Right renal cortex interstitium (tissue), 3 donors: ENCODE results near the gene MUC6. TPM values are rescaled to one million over a fixed set of nuclear protein-coding genes. Genes with fewer than 3 reads are reported as not detected.

ENCODE experiments used
- DNase-seq, 3 donors: peaks; one replicate each; pipeline ENCODE4 v3.0.0-alpha.2; 2013; ENCODE audit warnings: low read depth in 3 of 3, low spot score in 2 of 3
- polyA plus RNA-seq, 3 donors: library from polyadenylated mRNA; unstranded; fragments of 120-200 nt; gene quantifications; one replicate each; pipeline ENCODE4 v1.2.1, GENCODE V29; 2013; ENCODE audit not compliant: insufficient read length in 3 of 3

Gene MUC6
- polyA plus RNA-seq, 3 donors = 10.6 to 17.8 (median 14.3) TPM

GRCh38 chr11:1009991-1010390 is 26.5 kb downstream of the MUC6 start:
- no peak for DNase-seq

DNA sequence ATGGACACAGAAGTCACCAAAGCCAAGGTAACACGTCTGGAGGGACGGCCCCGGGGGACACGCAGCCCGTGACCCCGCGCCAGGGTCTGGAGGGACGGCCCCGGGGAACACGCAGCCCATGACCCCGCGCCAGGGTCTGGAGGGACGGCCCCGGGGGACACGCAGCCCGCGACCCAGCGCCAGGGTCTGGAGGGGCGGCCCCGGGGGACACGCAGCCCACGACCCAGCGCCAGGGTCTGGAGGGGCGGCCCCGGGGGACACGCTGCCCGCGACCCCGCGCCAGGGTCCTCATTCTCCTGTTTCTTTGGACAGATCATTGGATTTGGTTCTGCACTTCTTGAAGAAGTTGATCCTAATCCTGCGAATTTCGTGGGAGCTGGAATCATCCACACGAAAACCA is 27.1 kb downstream of the MUC6 start:
- no peak for DNase-seq

DNA sequence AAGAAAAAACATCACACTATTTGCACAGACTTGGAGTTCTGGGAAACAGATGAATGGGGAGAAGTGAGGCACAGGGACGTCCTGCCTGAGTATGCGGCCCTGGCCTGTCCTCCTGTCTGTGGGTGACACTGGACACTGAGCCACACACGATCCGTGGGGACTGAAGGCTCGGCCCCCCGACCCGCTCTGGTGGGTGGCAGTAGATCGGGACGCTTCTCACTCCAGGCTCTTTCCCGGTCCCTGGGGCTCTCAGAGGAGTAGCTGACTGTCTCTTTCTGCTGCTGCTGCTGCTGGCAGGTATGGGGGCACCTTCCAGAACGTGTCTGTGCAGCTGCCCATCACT is 27.7 kb downstream of the MUC6 start:
- no peak for DNase-seq

DNA sequence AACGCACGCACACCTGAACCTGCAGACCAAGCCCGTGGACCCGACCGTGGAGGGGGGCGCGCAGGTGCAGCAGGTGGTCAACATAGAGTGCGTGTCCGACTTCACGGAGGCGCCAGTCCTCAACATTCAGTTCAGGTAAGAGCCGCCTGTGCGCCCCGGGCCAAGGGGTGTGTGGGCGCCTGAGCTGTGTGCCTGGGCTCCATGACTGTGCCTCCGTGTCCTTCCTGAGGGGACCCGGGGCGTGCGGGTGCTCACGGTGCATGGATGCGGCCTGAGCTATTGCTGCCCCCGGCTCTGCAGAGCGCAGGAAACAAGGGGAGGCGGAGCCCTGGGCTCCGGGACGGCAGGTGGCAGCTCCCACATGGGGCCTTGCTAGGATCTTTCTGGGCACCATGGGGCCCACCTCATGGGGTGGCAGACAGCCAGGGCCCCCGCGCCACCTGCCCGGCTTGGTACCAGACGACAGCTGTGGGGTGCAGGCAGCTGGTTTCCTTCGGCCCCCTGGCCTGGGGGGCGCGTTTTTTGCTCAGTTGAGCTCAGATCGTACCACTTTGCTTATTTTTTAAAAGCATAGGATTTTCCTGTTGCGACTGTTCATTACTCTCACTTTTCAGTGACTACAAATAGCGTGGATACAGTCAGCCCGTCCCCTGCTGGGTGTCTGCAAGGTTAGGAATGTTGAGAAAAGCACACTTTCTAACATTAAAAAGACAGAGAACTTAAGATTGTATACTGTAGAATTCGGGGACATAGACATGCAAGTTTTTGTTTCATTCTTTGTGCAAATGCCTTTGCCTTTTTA is 28.3 kb downstream of the MUC6 start:
- DNase-seq = no peak

DNA sequence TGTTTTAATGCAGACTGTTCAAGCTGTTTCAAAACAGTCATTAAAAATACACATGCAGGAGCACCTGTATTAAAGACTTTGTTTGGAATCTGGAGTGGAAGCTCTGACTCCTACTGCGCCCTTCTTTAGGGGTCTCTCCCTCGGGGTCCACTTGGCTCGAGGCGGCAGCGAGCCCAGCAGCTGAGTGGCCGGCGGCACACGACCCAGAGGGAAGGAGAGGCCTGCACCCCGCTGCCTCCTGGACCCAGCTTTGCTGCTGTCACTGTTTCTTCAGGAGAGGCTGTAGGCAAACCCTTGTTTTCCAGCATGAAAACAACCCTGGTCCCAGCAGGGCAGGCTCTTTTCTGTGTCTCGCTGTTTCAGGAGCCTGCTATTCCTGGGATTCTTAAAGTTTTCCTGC is 29.2 kb downstream of the MUC6 start:
- DNase-seq = no peak

DNA sequence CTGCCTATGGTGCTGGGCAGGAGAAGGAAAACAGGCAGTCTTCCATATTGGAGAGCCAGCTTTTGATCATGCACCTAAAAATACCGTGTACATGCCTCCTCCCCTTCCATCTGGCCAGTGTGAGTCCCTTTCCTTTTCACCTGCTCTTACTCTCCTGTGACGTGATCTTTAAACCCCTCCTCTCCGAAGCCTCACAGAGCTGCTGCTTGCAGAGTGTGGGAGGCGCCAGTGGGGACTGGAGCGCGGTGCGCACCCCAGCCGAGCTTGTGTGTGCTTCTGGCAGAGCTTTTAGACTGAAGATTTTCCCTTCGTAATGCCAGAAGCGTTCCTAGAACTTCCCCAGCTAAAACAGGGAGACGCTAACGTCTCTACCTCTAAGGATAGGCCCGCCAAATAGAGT is 29.8 kb downstream of the MUC6 start:
- DNase-seq = peak in 2 of 3 donors; percentile 34 to 40

- DNase-seq = no peak
Measured at GRCh38 chr11:1005928-1006327, 30.6 kb downstream of the MUC6 start.

GRCh38 chr11:1003159-1003558 is 33.4 kb downstream of the MUC6 start:
- no peak for DNase-seq

DNA sequence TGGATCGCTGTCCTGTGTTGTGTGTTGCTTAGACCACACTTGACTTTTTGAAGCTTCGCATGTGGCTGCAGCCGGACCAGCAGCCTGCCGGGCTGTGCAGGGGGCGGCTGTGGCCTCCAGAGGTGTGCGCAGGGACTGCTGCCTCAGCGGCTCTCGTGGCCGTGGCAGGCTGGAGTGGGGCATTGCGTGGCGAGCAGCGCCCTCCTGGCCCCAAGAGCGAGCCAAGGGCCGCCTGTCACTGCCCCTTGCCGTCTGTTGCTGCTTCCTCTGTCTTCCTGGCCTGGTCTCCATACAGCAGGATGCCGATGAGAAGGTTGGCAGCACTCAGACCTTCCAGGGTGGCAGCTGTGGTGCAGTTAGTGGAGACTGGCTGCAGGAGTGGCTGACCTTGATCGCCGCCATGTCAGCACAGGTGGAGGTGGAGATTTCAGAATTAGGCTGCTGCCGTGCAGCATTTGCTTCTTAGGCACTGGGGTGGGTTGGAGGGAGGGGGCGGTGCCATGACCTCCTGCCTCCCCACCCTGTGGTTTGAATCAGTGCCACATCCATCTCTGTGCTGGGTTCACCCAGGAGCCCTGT is 34.0 kb downstream of the MUC6 start:
- DNase-seq = no peak

- no peak for DNase-seq
Measured at GRCh38 chr11:1001617-1002405, 34.7 kb downstream of the MUC6 start.

DNA sequence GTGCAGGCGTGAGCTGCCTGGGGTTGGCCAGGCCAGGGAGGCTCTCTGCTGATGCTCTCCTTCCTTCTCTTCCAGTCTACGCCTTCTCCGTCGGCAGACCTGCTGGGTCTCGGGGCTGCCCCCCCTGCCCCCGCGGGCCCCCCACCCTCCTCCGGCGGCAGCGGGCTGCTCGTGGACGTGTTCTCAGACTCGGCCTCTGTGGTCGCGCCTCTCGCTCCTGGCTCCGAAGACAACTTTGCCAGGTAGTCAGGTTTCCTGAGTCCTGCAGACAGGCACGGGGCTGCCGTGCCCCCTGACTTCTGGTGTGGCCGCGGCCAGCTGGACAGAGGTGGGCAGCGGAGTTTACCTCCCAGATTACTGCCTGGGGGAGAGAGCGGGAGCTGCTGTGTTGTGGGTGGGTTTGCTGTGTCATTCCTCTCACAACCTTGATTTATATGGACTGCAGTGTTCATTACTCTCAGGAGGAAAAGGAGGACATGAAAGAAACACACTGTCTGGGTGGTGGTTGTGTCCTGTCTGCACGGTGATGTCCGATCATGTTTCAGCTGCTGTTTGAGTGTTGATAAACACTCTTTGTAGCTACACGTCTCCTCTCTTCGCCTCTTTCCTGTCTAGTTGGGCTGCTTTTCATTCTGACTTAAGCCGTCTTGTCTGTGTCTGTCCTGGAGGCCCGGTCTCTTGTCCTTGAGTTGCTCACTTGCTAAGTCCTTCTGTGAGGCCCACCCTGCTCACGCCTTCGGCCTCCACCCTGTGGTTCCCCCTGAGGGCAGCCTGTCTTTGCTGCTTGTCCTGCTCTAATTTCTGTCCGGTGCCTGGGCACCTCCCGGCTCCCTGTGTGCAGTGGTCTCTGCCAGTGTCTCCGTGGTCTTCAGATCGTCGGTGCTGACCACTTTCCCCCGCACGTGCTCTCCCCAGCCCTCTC is 35.9 kb downstream of the MUC6 start:
- DNase-seq = peak in 2 of 3 donors; percentile 29 to 67

DNA sequence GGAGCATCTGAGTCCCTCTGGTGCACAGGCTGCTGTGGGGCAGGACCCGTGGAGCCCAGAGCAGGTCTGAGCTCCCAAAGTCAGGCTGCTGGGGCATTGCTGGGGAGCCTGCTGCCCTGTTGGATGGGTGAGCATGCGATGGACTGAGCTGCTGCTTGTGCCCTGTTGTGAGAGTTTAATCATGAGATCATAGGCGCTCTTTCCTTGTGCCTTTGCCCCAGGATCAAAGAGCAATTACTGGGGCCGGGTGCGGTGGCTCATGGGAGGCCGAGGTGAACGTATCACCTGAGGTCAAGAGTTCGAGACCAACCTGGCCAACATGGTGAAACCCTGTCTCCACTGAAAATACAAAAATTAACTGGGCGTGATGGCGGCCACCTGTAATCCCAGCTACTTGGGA is 37.5 kb downstream of the MUC6 start:
- DNase-seq = no peak

DNA sequence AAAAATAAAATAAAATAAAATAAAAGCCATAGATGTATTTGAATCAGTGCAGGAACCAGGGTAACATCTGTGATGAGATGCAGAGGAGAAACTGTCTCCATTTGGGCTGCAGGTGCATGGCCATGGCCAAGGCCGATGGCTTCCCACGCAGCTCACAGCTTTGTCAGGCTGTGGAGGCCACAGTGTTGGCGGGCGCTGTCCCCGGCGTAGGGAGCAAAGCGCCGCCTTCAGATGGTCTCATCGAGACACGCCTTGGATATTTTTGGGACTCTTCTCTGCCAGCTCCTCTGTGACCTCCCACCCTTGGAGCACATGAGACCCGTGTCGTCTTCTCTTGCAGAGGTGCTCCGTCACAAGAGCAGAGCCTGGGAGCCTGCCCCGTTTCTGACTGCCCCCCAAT is 38.6 kb downstream of the MUC6 start:
- DNase-seq = no peak

- DNase-seq = no peak
Measured at GRCh38 chr11:996681-997080, 39.8 kb downstream of the MUC6 start.

DNA sequence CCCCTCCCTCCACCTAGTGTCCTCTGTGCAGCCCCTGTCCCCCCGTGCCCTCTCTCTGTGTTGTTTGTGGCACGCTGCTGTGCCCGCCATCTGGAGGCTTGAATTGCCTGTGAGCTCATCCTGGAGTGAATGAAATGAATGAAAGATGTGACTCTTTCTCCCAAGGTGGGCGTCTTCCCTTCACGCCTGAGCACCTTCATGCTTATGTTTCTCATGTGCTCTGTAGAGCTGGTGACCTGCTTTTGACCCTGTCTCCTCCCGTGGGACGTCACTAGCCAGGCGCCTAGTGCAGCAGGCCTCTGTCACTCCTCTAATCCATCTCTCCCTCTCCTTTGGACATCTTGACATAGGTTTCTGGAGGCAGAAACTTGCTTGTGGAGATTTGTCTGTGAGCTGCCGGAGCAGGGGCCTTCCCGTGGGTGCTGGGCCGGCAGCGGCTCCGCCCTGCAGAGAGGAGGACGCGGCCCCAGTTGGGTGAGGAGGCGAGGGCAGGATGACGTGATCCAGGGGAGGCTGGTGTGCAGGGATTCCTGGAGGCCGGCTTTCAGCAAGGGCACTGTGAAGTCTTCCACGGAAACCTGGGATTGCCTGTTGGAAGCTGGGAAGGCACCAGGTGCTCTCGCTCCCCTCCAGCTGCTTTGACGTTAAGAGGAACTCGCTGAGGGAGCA is 40.6 kb downstream of the MUC6 start:
- DNase-seq = peak in 2 of 3 donors; percentile 71 to 82

DNA sequence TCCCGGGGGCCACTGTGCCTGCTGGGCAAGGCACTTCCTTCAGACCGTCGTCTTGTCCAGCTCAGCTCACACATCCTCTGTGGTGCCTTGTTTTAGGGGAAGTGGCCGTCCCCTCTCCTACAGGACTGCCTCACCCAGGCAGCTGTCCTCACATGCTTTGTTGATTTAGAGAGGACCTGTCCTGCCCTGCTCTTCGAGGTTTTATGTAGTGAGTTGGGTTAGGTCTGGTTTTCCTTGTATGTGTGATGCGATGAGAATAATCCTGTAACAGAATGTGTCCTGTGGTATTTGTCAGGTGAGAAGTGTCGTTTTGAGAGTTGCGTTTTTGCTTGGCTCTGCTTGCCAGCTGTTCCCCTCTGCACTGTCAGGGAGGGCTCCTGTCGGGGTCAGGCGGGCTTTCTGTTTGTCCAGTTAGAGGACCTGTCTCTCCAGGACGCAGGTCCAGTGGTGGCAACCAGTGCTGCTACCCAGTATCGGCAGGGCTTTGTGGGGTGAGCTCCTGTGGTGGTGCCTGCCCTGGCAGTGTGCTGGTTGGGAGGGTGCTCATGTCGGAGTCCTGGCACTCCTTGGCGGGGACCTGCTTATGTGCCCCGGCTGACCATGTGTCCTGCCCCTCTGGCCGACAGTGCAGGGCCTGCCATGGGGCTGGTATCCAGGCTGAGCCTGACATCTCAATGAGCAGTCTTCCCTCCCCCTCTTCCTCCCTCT is 41.3 kb downstream of the MUC6 start:
- no peak for DNase-seq

DNA sequence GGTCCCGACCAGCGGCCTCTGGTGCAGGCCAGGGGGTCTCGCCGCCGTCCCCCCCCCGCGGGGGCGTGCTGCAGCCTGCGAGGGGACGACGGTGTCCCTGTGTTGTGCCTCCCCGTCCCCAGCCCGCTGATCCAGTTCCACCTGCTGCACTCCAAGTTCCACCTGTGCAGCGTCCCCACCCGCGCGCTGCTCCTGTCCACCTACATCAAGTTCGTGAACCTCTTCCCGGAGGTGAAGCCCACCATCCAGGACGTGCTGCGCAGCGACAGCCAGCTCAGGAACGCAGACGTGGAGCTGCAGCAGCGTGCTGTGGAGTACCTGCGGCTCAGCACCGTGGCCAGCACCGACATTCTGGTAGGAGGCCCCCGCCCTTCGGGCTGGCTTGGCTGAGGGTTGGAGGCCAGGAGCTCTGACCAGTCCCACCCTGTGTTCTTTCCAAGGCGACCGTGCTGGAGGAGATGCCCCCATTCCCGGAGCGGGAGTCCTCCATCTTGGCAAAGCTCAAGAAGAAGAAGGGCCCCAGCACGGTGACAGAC is 42.8 kb downstream of the MUC6 start:
- no peak for DNase-seq

DNA sequence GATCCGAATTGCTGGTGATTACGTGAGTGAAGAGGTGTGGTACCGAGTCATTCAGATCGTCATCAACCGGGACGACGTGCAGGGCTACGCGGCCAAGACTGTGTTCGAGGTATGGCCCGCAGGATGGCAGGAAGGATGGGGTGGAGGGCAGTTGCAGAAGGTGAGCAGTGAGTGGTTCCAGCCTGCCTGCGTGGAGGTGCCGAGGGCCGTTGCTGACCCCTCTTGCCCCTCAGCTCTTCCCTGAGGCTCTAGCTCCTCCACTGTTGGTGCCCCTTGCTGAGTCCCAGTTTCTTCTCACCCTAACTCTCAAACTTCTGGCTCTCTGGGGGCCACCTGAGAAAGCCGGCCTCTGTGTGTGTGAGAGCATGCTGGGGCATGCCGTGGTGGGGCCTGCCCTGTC is 43.9 kb downstream of the MUC6 start:
- DNase-seq = no peak

GRCh38 chr11:991711-992307 is 44.7 kb downstream of the MUC6 start:
- no peak for DNase-seq
